Measurements from ENCODE around the gene DNAH3.
"Not testable (repeated sequence)": the region's sequence is repeated elsewhere in the genome, so short reads cannot be mapped to it uniquely, and the experiment has no call there.

Gene DNAH3

DNA sequence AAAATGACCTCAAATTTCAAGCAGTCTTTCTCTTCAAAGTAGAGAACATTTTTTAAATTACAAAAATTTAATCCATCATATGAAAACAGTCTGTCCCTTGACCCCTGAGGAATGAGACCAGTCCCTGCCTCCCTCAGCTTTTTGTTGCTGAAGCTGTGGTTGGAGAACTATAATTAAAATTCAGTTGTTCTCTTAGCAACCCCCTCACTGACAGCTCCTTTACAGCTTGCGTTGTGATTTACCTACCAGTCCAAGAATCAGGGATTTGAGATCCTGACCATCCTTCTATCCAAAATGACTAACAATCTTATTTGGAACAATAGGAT, 220.3 kb downstream of the DNAH3 start:
- Histone ChIP-seq H3K27me3 (ENCODE audit: insufficient read depth, low read length) (no peaks in the 10 kb centered on the region), H3K9me2 (ENCODE audit: low read depth, low read length) (no peaks in the 10 kb centered on the region), H3K9me3 (ENCODE audit: low read length) (no peaks in the 10 kb centered on the region), H3K4me3 (ENCODE audit: low read depth, low read length, poor library complexity, severe bottlenecking) (no peak overlapping the region), H3K36me3 (ENCODE audit: insufficient read depth, low read length) (0 out of 2 replicates have a peak, but pooled peaks cover 6% of the 10 kb centered on the region), H2AFZ (ENCODE audit: low read length) (no peak overlapping the region), H3F3A (ENCODE audit: insufficient read depth, low read length) (no peaks in the 10 kb centered on the region), H3K79me2 (ENCODE audit: insufficient read depth, low read length) (no peaks in the 10 kb centered on the region), H3K27ac (ENCODE audit: low read depth, low read length, poor library complexity, severe bottlenecking) (no peak overlapping the region), H3K4me1 (ENCODE audit: insufficient read depth, low read length, severe bottlenecking) (no peaks in the 10 kb centered on the region), H3K9ac (ENCODE audit: low read length) (no peak overlapping the region), H4K20me1 (ENCODE audit: insufficient read depth, low read length) (no peaks in the 10 kb centered on the region), H3K4me2 (ENCODE audit: low read length) (no peak overlapping the region)
- TF ChIP-seq, protein P1, sequence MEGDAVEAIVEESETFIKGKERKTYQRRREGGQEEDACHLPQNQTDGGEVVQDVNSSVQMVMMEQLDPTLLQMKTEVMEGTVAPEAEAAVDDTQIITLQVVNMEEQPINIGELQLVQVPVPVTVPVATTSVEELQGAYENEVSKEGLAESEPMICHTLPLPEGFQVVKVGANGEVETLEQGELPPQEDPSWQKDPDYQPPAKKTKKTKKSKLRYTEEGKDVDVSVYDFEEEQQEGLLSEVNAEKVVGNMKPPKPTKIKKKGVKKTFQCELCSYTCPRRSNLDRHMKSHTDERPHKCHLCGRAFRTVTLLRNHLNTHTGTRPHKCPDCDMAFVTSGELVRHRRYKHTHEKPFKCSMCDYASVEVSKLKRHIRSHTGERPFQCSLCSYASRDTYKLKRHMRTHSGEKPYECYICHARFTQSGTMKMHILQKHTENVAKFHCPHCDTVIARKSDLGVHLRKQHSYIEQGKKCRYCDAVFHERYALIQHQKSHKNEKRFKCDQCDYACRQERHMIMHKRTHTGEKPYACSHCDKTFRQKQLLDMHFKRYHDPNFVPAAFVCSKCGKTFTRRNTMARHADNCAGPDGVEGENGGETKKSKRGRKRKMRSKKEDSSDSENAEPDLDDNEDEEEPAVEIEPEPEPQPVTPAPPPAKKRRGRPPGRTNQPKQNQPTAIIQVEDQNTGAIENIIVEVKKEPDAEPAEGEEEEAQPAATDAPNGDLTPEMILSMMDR (IDR thresholded peaks at IDR 0.05; ENCODE audit: low read length), result no peak
- TF ChIP-seq EZH2 (IDR thresholded peaks at IDR 0.05; ENCODE audit: borderline replicate concordance, low read length), result no peak

DNA sequence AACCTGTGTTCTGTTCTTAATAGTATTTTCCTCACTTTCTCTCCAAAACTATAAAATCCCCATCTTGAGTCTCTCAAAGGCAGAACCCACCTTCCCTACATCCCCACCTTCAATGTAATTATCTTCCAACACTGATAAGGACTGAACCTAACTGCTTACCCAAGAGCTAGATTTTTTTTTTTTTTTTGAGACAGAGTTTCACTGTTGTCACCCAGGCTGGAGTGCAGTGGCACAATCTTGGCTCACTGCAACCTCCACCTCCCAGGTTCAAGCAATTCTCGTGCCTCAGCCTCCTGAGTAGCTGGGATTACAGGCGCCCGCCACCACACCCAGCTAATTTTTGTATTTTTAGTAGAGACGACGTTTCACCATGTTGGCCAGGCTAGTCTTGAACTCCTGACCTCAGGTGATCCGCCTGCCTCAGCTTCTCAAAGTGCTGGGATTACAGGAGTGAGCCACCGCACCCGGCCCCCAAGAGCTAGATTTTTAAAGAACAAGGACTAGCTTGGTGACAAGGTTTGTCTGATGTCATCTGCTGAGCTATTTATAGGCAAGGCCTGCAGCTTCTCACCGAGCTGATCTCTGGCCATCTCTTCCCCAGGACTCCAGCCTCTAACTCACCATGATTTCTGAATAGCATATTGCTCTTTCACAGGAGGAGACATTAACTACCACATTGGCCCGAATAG, 220.8 kb downstream of the DNAH3 start:
- not testable (repeated sequence) for H3K27me3 ChIP-seq (ENCODE audit: insufficient read depth, low read length); H4K20me1 ChIP-seq (ENCODE audit: insufficient read depth, low read length); H3K27ac ChIP-seq (ENCODE audit: low read depth, low read length, poor library complexity, severe bottlenecking); H3K4me3 ChIP-seq (ENCODE audit: low read depth, low read length, poor library complexity, severe bottlenecking); H3K4me1 ChIP-seq (ENCODE audit: insufficient read depth, low read length, severe bottlenecking); H3K79me2 ChIP-seq (ENCODE audit: insufficient read depth, low read length); H3K9me2 ChIP-seq (ENCODE audit: low read depth, low read length); H3K36me3 ChIP-seq (ENCODE audit: insufficient read depth, low read length); H3K9me3 ChIP-seq (ENCODE audit: low read length); H3F3A ChIP-seq (ENCODE audit: insufficient read depth, low read length); H2AFZ ChIP-seq (ENCODE audit: low read length); H3K9ac ChIP-seq (ENCODE audit: low read length); H3K4me2 ChIP-seq (ENCODE audit: low read length)

DNA sequence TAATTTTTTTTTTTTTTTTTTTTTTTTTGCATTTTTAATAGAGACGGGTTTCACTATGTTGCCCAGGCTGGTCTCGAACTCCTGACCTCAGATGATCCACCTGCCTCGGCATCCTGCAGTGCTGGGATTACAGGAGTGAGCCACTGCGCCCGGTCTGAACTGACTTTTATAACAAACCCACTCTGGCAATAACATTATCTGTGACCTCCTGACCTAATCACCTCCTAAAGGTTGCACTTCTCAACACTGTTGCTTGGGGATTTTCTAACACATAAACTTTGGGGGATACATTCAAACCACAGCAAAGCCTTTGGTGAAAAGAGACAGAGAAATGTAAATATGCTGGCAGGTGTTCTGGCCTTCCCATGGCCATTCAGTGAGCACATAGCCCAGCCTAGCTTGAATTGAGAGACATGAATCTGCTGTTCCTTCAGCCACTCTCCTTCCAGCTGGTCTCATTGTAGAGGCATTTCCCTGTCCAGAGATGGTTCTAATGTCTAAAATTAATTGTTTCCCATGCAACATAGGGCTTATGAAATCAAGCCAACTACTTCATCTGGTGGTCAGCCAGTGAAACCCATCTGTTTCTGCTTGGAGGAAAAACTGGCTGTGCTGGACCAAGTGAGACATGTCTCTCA, 221.8 kb downstream of the DNAH3 start:
- Histone ChIP-seq H3K9me2 (ENCODE audit: low read depth, low read length) (no peaks in the 10 kb centered on the region), H4K20me1 (ENCODE audit: insufficient read depth, low read length) (no peaks in the 10 kb centered on the region), H3K79me2 (ENCODE audit: insufficient read depth, low read length) (no peaks in the 10 kb centered on the region), H3K27ac (ENCODE audit: low read depth, low read length, poor library complexity, severe bottlenecking) (no peak overlapping the region), H3K9me3 (ENCODE audit: low read length) (no peaks in the 10 kb centered on the region), H3K36me3 (ENCODE audit: insufficient read depth, low read length) (0 out of 2 replicates have a peak, but pooled peaks cover 6% of the 10 kb centered on the region), H3K4me2 (ENCODE audit: low read length) (no peak overlapping the region), H3K27me3 (ENCODE audit: insufficient read depth, low read length) (no peaks in the 10 kb centered on the region), H3K4me1 (ENCODE audit: insufficient read depth, low read length, severe bottlenecking) (no peaks in the 10 kb centered on the region), H3K4me3 (ENCODE audit: low read depth, low read length, poor library complexity, severe bottlenecking) (no peak overlapping the region), H2AFZ (ENCODE audit: low read length) (no peak overlapping the region), H3F3A (ENCODE audit: insufficient read depth, low read length) (no peaks in the 10 kb centered on the region), H3K9ac (ENCODE audit: low read length) (no peak overlapping the region)
- TF ChIP-seq, protein P1 (IDR thresholded peaks at IDR 0.05; ENCODE audit: low read length), result no peak
- no peak for TF ChIP-seq EZH2 (IDR thresholded peaks at IDR 0.05; ENCODE audit: borderline replicate concordance, low read length)

GRCh38 chr16:20925751-20926150, 224.9 kb downstream of the DNAH3 start:
- Histone ChIP-seq H3K4me2 (ENCODE audit: low read length) (no peak overlapping the region), H3K79me2 (ENCODE audit: insufficient read depth, low read length) (no peaks in the 10 kb centered on the region), H3F3A (ENCODE audit: insufficient read depth, low read length) (no peaks in the 10 kb centered on the region), H3K4me3 (ENCODE audit: low read depth, low read length, poor library complexity, severe bottlenecking) (no peak overlapping the region), H2AFZ (ENCODE audit: low read length) (no peak overlapping the region), H3K27me3 (ENCODE audit: insufficient read depth, low read length) (no peaks in the 10 kb centered on the region), H3K9ac (ENCODE audit: low read length) (no peak overlapping the region), H4K20me1 (ENCODE audit: insufficient read depth, low read length) (no peaks in the 10 kb centered on the region), H3K9me3 (ENCODE audit: low read length) (no peaks in the 10 kb centered on the region), H3K36me3 (ENCODE audit: insufficient read depth, low read length) (0 out of 2 replicates have a peak, but pooled peaks cover 6% of the 10 kb centered on the region), H3K27ac (ENCODE audit: low read depth, low read length, poor library complexity, severe bottlenecking) (no peak overlapping the region), H3K9me2 (ENCODE audit: low read depth, low read length) (no peaks in the 10 kb centered on the region), H3K4me1 (ENCODE audit: insufficient read depth, low read length, severe bottlenecking) (no peaks in the 10 kb centered on the region)
- TF ChIP-seq EZH2 (IDR thresholded peaks at IDR 0.05; ENCODE audit: borderline replicate concordance, low read length), result no peak
- TF ChIP-seq, protein P1 (IDR thresholded peaks at IDR 0.05; ENCODE audit: low read length), result no peak

Data from OCI-LY1 (cell line).